Activated T-helper 1 cell treated with anti-CD3 and anti-CD28 coated beads, Interleukin-2, amount 50 U/mL, for 16 hours (primary cell): ENCODE measurements around the gene MPST.

Source experiments
- DNase-seq, 2 donors: peaks; one replicate each; pipeline ENCODE4 v3.0.0-alpha.2; 2020; ENCODE audit warnings: low read depth in 1 of 2, low spot score in 1 of 2

The MPST gene

GRCh38 chr22:37000676-37001534 is 18.6 kb upstream of the MPST start:
- no peak for DNase-seq

GRCh38 chr22:37001826-37002225 is 17.7 kb upstream of the MPST start:
- no peak for DNase-seq

- no peak for DNase-seq
Observed at GRCh38 chr22:37002633-37003032, 16.9 kb upstream of the MPST start.

- DNase-seq = no peak
Observed at GRCh38 chr22:37007651-37008050, 11.9 kb upstream of the MPST start.

GRCh38 chr22:37008365-37008764 is 11.2 kb upstream of the MPST start:
- no peak for DNase-seq

- DNase-seq = no peak
Observed at GRCh38 chr22:37009490-37009889, 10.1 kb upstream of the MPST start.

- DNase-seq = no peak
Observed at GRCh38 chr22:37010174-37010573, 9.4 kb upstream of the MPST start.

- no peak for DNase-seq
Observed at GRCh38 chr22:37010976-37011375, 8.6 kb upstream of the MPST start.

- DNase-seq = no peak
Observed at GRCh38 chr22:37011472-37011871, 8.1 kb upstream of the MPST start.

- DNase-seq = no peak
Observed at GRCh38 chr22:37012262-37012904, 7.2 kb upstream of the MPST start.

GRCh38 chr22:37012956-37013355 is 6.6 kb upstream of the MPST start:
- no peak for DNase-seq

- no peak for DNase-seq
Observed at GRCh38 chr22:37014415-37014806, 5.1 kb upstream of the MPST start.

- no peak for DNase-seq
Observed at GRCh38 chr22:37014835-37015586, 4.5 kb upstream of the MPST start.

- DNase-seq = no peak
Observed at GRCh38 chr22:37015587-37015878, 4.0 kb upstream of the MPST start.

- DNase-seq = no peak
Observed at GRCh38 chr22:37016134-37016910, 3.2 kb upstream of the MPST start.

GRCh38 chr22:37017356-37017755 is 2.2 kb upstream of the MPST start:
- no peak for DNase-seq

GRCh38 chr22:37018086-37018814 is 1.3 kb upstream of the MPST start:
- DNase-seq = no peak

GRCh38 chr22:37018815-37019308 is 680 bp upstream of the MPST start:
- no peak for DNase-seq

GRCh38 chr22:37020192-37020479 is 594 bp downstream of the MPST start:
- no peak for DNase-seq

GRCh38 chr22:37021041-37021440 is 1.5 kb downstream of the MPST start:
- DNase-seq = no peak
